H1 (cell line): ENCODE data around the gene PURA. TPM values are rescaled to one million over a fixed set of nuclear protein-coding genes. Genes with fewer than 3 reads are reported as not detected.

Experiments used
- CTCF ChIA-PET: fragments of 300-600 bp; sonication (Branson Sonifier 250); formaldehyde crosslinking; loops from one replicate; lab custom pipeline; 2021; ENCODE audit not compliant: partially characterized antibody; lab: Charles Lee
- POLR2A ChIA-PET: fragments of 300-600 bp; sonication (Branson Sonifier 250); formaldehyde crosslinking; loops from one replicate; lab custom pipeline; 2021; ENCODE audit warnings: inconsistent platforms; ENCODE audit not compliant: partially characterized antibody; lab: Charles Lee
- DNase-seq, 2 experiments: peaks; one replicate each; pipeline versions ENCODE4 v3.0.0 to v3.0.0-alpha.2; 2010 to 2022; ENCODE audit warnings: low spot score in 2 of 2, low read depth in 1 of 2, mixed read lengths in 1 of 2
- FAIRE-seq: peaks from 2 replicates; lab custom pipeline; 2011; peaks lifted over from hg19 to GRCh38; lab: Jason Lieb, UNC
- H2AFZ ChIP-seq: 2 replicates; pipeline ENCODE4 v1.8.1; 2012; ENCODE audit warnings: low read length, inconsistent platforms
- H2AK5ac ChIP-seq: 2 replicates; pipeline ENCODE4 v1.6.1; 2013; ENCODE audit warnings: low read depth, low read length
- H2BK120ac ChIP-seq: replicated peaks from 2 replicates; pipeline ENCODE3; 2013; ENCODE audit warnings: low read depth, low read length, inconsistent platforms
- H2BK12ac ChIP-seq: 2 replicates; pipeline ENCODE4 v1.6.1; 2013; ENCODE audit warnings: low read depth, low read length
- H2BK15ac ChIP-seq: 2 replicates; pipeline ENCODE4 v1.6.1; 2013; ENCODE audit warnings: low read length
- H2BK20ac ChIP-seq: 2 replicates; pipeline ENCODE4 v1.6.1; 2013; ENCODE audit warnings: low read length
- H2BK5ac ChIP-seq: 2 replicates; pipeline ENCODE4 v1.6.1; 2013; ENCODE audit warnings: low read depth, low read length
- H3K14ac ChIP-seq: 2 replicates; pipeline ENCODE4 v1.6.1; 2013; ENCODE audit warnings: inconsistent platforms; ENCODE audit not compliant: insufficient read length
- H3K18ac ChIP-seq: 2 replicates; pipeline ENCODE4 v1.6.1; 2013; ENCODE audit warnings: low read length; ENCODE audit errors: extremely low read depth
- H3K23ac ChIP-seq: 2 replicates; pipeline ENCODE4 v1.6.1; 2013; ENCODE audit warnings: inconsistent platforms; ENCODE audit not compliant: insufficient read length
- H3K23me2 ChIP-seq: 2 replicates; pipeline ENCODE4 v1.6.1; 2013; ENCODE audit warnings: low read depth, low read length
- H3K27ac ChIP-seq: 2 replicates; pipeline ENCODE4 v1.6.1; 2011; ENCODE audit warnings: low read depth, low read length, inconsistent platforms
- H3K27me3 ChIP-seq, 4 experiments: replicated peaks in 1 of 4; 1 replicate in 1 of 4; 2 replicates in 3 of 4; pipeline versions ENCODE4 v1.6.1 to v1.8.1; 2011 to 2013; ENCODE audit warnings: low read length in 3 of 4, mild to moderate bottlenecking in 3 of 4, inconsistent platforms in 2 of 4, mixed read lengths in 2 of 4, moderate library complexity in 1 of 4; ENCODE audit not compliant: control insufficient read depth in 3 of 4, insufficient read depth in 3 of 4; ENCODE audit errors: extremely low read depth in 1 of 4
- H3K36me3 ChIP-seq, 4 experiments: 2 replicates each; pipeline versions ENCODE4 v1.6.1 to v1.8.1; 2011 to 2013; ENCODE audit warnings: mild to moderate bottlenecking in 4 of 4, low read length in 3 of 4, moderate library complexity in 2 of 4, control low read depth in 1 of 4, inconsistent platforms in 1 of 4; ENCODE audit not compliant: insufficient read depth in 4 of 4, control insufficient read depth in 2 of 4
- H3K4ac ChIP-seq: replicated peaks from 2 replicates; pipeline ENCODE3; 2013; ENCODE audit warnings: low read length, low read depth, mixed read lengths, inconsistent platforms; ENCODE audit not compliant: insufficient read length
- H3K4me1 ChIP-seq, 4 experiments: replicated peaks in 1 of 4; 1 replicate in 1 of 4; 2 replicates in 3 of 4; pipeline versions ENCODE4 v1.6.1 to v1.8.1; 2011 to 2013; ENCODE audit warnings: low read length in 3 of 4, inconsistent platforms in 2 of 4, mixed read lengths in 1 of 4; ENCODE audit not compliant: insufficient read depth in 4 of 4, control insufficient read depth in 3 of 4
- H3K4me2 ChIP-seq, 2 experiments: 2 replicates each; pipeline versions ENCODE4 v1.6.1 to v1.8.1; 2011 to 2013; ENCODE audit warnings: low read depth in 2 of 2, low read length in 2 of 2, control low read depth in 1 of 2, inconsistent platforms in 1 of 2, mild to moderate bottlenecking in 1 of 2; ENCODE audit not compliant: insufficient read depth in 1 of 2
- H3K4me3 ChIP-seq, 4 experiments: fragments of 200-600, 300-600 bp in 1 of 4; sonication (generic), shearing (Covaris generic), sonication (Bioruptor Twin) in 1 of 4; 2 replicates each; pipeline versions ENCODE4 v1.5.1 to v1.8.1; 2011 to 2016; ENCODE audit warnings: low read length in 4 of 4, low read depth in 3 of 4, control low read depth in 2 of 4, inconsistent platforms in 2 of 4, mild to moderate bottlenecking in 2 of 4, mixed read lengths in 1 of 4, moderate library complexity in 1 of 4; ENCODE audit not compliant: insufficient read depth in 2 of 4; ENCODE audit errors: extremely low read depth in 1 of 4
- H3K56ac ChIP-seq: replicated peaks from 2 replicates; pipeline ENCODE3; 2013; ENCODE audit warnings: low read depth, mild to moderate bottlenecking, mixed read lengths, low read length, inconsistent platforms; ENCODE audit not compliant: insufficient read length
- H3K79me1 ChIP-seq: 2 replicates; pipeline ENCODE4 v1.6.1; 2013; ENCODE audit warnings: low read depth, low read length, control low read depth
- H3K79me2 ChIP-seq, 2 experiments: 2 replicates each; pipeline versions ENCODE4 v1.6.1 to v1.8.1; 2012 to 2013; ENCODE audit warnings: low read length in 2 of 2, mild to moderate bottlenecking in 2 of 2, inconsistent platforms in 1 of 2; ENCODE audit not compliant: insufficient read depth in 2 of 2, control insufficient read depth in 1 of 2
- H3K9ac ChIP-seq, 4 experiments: replicated peaks in 1 of 4; 1 replicate in 1 of 4; 2 replicates in 3 of 4; pipeline versions ENCODE4 v1.6.1 to v1.8.1; 2011 to 2013; ENCODE audit warnings: low read depth in 3 of 4, low read length in 3 of 4, control low read depth in 2 of 4, mild to moderate bottlenecking in 2 of 4, moderate library complexity in 2 of 4, inconsistent platforms in 1 of 4; ENCODE audit errors: extremely low read depth in 1 of 4
- H3K9me3 ChIP-seq, 2 experiments: 2 replicates each; pipeline versions ENCODE4 v1.6.1 to v1.8.1; 2012 to 2013; ENCODE audit warnings: mild to moderate bottlenecking in 2 of 2, moderate library complexity in 2 of 2, control low read depth in 1 of 2, inconsistent platforms in 1 of 2, low read depth in 1 of 2, low read length in 1 of 2, mixed read lengths in 1 of 2; ENCODE audit not compliant: insufficient read depth in 2 of 2
- H4K20me1 ChIP-seq, 2 experiments: replicated peaks in 1 of 2; 2 replicates each; pipeline versions ENCODE3 to v1.8.1; 2011 to 2013; ENCODE audit warnings: inconsistent platforms in 2 of 2, low read length in 2 of 2, mild to moderate bottlenecking in 1 of 2; ENCODE audit not compliant: insufficient read depth in 2 of 2, control insufficient read depth in 1 of 2
- H4K5ac ChIP-seq: 2 replicates; pipeline ENCODE4 v1.6.1; 2013; ENCODE audit warnings: low read length, low read depth, mixed read lengths, inconsistent platforms; ENCODE audit not compliant: insufficient read length
- H4K8ac ChIP-seq: 2 replicates; pipeline ENCODE4 v1.8.0; 2013; ENCODE audit warnings: mild to moderate bottlenecking, moderate library complexity, low read length, inconsistent platforms; ENCODE audit not compliant: insufficient read depth; ENCODE audit errors: extremely low read depth
- H4K91ac ChIP-seq: replicated peaks from 2 replicates; pipeline ENCODE3; 2013; ENCODE audit warnings: low read length, mixed read lengths, inconsistent platforms; ENCODE audit not compliant: insufficient read length
- BACH1 ChIP-seq: IDR thresholded peaks from 2 replicates; pipeline ENCODE4 v1.6.1; 2012; ENCODE audit warnings: low read length, improper control_type of control experiment
- CREB1 ChIP-seq: IDR thresholded peaks from 2 replicates; pipeline ENCODE4 v1.6.1; 2012; ENCODE audit warnings: inconsistent platforms
- CTBP2 ChIP-seq: IDR thresholded peaks from 2 replicates; pipeline ENCODE4 v1.7.0; 2011; ENCODE audit warnings: borderline replicate concordance, mild to moderate bottlenecking, moderate library complexity, mixed read lengths, low read length; ENCODE audit not compliant: insufficient read depth, insufficient read length
- JUND ChIP-seq: IDR thresholded peaks from 2 replicates; pipeline ENCODE4 v1.6.1; 2011; ENCODE audit warnings: mild to moderate bottlenecking, improper control_type of control experiment, low read length
- KDM4A ChIP-seq: IDR thresholded peaks from one replicate; pipeline ENCODE4 v1.7.1; 2012; ENCODE audit warnings: low read depth, mild to moderate bottlenecking, moderate library complexity, low read length, inconsistent platforms; ENCODE audit not compliant: severe bottlenecking
- POLR2A ChIP-seq, 2 experiments: IDR thresholded peaks; 1 replicate in 1 of 2; 2 replicates in 1 of 2; pipeline ENCODE4 v1.6.1; 2011; ENCODE audit warnings: low read depth in 2 of 2, low read length in 2 of 2, mild to moderate bottlenecking in 2 of 2; ENCODE audit errors: control extremely low read depth in 1 of 2
- TBP ChIP-seq: IDR thresholded peaks from 2 replicates; pipeline ENCODE4 v1.6.1; 2011; ENCODE audit warnings: low read depth, low read length, improper control_type of control experiment
- TCF12 ChIP-seq: IDR thresholded peaks from 2 replicates; pipeline ENCODE4 v1.6.1; 2011; ENCODE audit warnings: low read depth, mild to moderate bottlenecking, low read length
- TEAD4 ChIP-seq: IDR thresholded peaks from 2 replicates; pipeline ENCODE4 v1.6.1; 2012; ENCODE audit warnings: low read depth, low read length, inconsistent platforms, mixed read lengths
- YY1 ChIP-seq: IDR thresholded peaks from 2 replicates; pipeline ENCODE4 v1.6.1; 2011; ENCODE audit warnings: low read depth, mild to moderate bottlenecking, low read length
- WGBS, 2 experiments: shearing (Covaris generic) in 1 of 2; methylation state at CpG; one replicate each; pipeline versions ENCODE4 v1.1.6 to v1.1.7; 2013 to 2015; ENCODE audit warnings: low lambda C conversion rate in 2 of 2, mixed read lengths in 2 of 2, inconsistent platforms in 1 of 2, low coverage in 1 of 2, missing lambda C conversion rate in 1 of 2; ENCODE audit not compliant: insufficient replicate concordance in 2 of 2, insufficient coverage in 1 of 2, insufficient read length in 1 of 2; ENCODE audit errors: extremely low coverage in 1 of 2, missing lambda C conversion rate in 1 of 2; 5-methylcytosine and 5-hydroxymethylcytosine counted together
- polyA plus RNA-seq, 7 experiments: library from polyadenylated mRNA; depleted of rRNA in 3 of 7; stranded (reverse) in 5 of 7; unstranded in 2 of 7; fragments of >200 nt in 5 of 7; fragments of 200-250 nt in 2 of 7; gene quantifications; 1 replicate in 5 of 7; 2 replicates in 1 of 7; 4 replicates in 1 of 7; pipeline versions ENCODE4 v1.2.1 to v1.2.3, GENCODE V29; 2011 to 2013; ENCODE audit warnings: missing spikeins in 2 of 7, mixed read lengths in 2 of 7
- total RNA-seq: library from RNA; stranded (reverse); fragmentation: NEBNext Ultra II Directional; extraction: Animal tissue kit (Norgen Biotek cat#: 25700); gene quantifications from 2 replicates; pipeline ENCODE4 v1.2.1, GENCODE V29; 2021

Gene PURA
- total and polyA plus RNA-seq, 2 of the 8 experiments (the other 6 are each of a cell fraction or from before 2014, with no cell fraction given): 0.98 to 2.1 TPM

DNA sequence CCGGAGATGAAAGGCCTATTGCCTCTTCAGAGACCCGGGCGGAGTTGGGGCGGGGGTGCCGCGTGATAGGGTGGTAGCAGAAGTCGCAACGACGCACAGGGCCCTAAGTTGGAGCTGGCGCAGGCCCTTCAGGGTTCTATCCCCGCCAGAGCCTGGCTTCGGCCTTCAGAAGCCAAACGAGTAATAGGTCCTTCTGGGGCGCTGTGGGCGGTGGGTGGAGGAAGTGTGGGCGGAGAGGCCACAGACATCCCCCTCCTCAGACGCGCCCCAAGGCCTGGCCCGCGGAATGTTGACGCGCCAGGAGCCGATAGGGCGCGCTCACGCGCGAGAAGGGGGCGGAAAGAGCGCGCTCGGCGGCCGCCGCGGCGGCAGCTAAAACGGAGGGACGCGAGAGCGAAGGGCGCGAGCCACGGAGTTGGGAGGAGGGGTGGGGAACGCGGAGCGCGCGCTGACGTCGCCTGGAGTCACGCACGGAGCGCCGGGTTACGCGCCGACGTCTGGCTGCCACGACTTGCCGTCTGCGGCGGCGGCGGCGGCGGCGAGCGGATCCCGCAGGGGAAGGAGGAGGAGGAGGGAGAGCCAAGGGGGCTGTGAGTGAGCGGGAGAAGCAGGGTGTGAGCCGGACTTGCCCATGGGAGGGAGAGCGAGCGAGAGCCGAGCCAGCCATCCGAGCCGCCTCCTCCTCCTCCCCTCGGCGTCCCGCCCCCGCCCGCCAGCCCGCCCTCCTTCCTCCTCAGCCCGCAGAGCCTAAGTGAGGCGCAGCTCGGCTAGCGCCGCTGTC lies 6.4 kb upstream of the PURA start:
- Histone ChIP-seq H3K36me3 (no peaks in the 10 kb centered on the region), H2BK5ac (peak overlapping the region; percentile 46; the same call in 1 of the 2 replicates), H3K18ac (no peak overlapping the region), H2BK12ac (no peak overlapping the region), H2AFZ (peak overlapping the region; percentile 82), H3K27ac (no peak overlapping the region), H3K23me2 (peaks cover 11% of the 10 kb centered on the region; the same call in 1 of the 2 replicates), H4K5ac (peak overlapping the region; percentile 79), H2BK20ac (no peak overlapping the region), H3K4ac (peak overlapping the region; percentile 41), H3K79me2 (no peaks in the 10 kb centered on the region), H3K14ac (no peak overlapping the region), H4K8ac (peak overlapping the region; percentile 83), H3K79me1 (no peaks in the 10 kb centered on the region), H3K4me2 (peak overlapping the region; percentile 82 to 90), H3K4me3 (peak overlapping the region; percentile 39 to 75 (median 64)), H3K23ac (no peak overlapping the region), H4K20me1 (peaks cover 7 to 14% of the 10 kb centered on the region in 2 experiments), H3K27me3 (peaks cover 31 to 76% (median 52%) of the 10 kb centered on the region in 4 experiments), H3K4me1 (peaks cover 0 to 19% (median 8%) of the 10 kb centered on the region in 4 experiments; a peak in 4 of 7 replicates), H3K9ac (peak overlapping the region in 3 of 4 experiments; percentile 43 to 60 (median 53); a peak in 5 of 7 replicates), H2AK5ac (no peak overlapping the region), H3K56ac (no peak overlapping the region), H3K9me3 (no peaks in the 10 kb centered on the region), H4K91ac (no peak overlapping the region), H2BK15ac (no peak overlapping the region), H2BK120ac (no peak overlapping the region)
- 1% methylated on average over 55 of the region's 88 CpGs; no CpG with 5 or more reads in 1 of the 2 experiments for WGBS, 2 experiments
- ChIA-PET CTCF (interaction anchor here (1.0 to 3.1 kb wide), 4 partner anchors 10 to 38 kb away, joined by 3 to 24 read pairs (median 4); no protein-coding TSS in a partner anchor), POLR2A (interaction anchor here (1.0 to 1.1 kb wide), 2 partner anchors 44 to 67 kb away, joined by 3 to 4 read pairs; no protein-coding TSS in a partner anchor)
- no peak for FAIRE-seq
- peak in 1 of 2 experiments; percentile 91 for DNase-seq
- TF ChIP-seq KDM4A: peak; percentile 96
- TF ChIP-seq YY1: no peak
- peak; percentile 35 for TF ChIP-seq CTBP2
- TF ChIP-seq CREB1: peak; percentile 92
- TF ChIP-seq TEAD4: peak; percentile 51; the same call in 1 of the 2 replicates
- TF ChIP-seq TCF12: 0 out of 2 replicates have a peak, but pooled peaks have one; percentile 27
- 0 out of 2 replicates have a peak, but pooled peaks have one; percentile 24 for TF ChIP-seq JUND
- peak; percentile 73 for TF ChIP-seq BACH1
- TF ChIP-seq POLR2A (IDR thresholded peaks at IDR 0.05; ENCODE audit: control extremely low read depth in 1 of 2, low read depth in 2 of 2, low read length in 2 of 2): peak in 1 of 2 experiments; percentile 36; a peak in 1 of 3 replicates
- TF ChIP-seq TBP: no peak
